Measurements from ENCODE around the gene TCF15.

DNA sequence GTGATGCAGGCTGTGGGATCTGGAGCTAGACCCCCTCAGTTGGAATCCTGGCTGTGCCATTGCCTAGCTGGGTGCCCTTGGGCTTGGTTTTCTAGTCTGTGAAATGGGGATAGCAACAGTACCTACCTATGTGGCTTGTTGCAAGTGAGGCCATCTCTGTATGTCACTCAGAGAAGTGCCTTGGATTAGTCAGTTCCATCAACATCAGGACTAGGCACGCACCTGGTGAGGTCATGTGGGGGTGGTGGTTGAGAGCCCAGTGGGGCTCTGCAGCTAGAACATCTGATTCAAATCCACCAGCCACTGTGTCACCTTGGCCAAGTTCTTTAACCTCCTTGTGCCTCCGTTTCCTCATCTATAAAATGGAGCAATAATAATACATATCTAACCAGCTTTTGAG lies 12.5 kb downstream of the TCF15 start:
- TF ChIP-seq, protein P1, sequence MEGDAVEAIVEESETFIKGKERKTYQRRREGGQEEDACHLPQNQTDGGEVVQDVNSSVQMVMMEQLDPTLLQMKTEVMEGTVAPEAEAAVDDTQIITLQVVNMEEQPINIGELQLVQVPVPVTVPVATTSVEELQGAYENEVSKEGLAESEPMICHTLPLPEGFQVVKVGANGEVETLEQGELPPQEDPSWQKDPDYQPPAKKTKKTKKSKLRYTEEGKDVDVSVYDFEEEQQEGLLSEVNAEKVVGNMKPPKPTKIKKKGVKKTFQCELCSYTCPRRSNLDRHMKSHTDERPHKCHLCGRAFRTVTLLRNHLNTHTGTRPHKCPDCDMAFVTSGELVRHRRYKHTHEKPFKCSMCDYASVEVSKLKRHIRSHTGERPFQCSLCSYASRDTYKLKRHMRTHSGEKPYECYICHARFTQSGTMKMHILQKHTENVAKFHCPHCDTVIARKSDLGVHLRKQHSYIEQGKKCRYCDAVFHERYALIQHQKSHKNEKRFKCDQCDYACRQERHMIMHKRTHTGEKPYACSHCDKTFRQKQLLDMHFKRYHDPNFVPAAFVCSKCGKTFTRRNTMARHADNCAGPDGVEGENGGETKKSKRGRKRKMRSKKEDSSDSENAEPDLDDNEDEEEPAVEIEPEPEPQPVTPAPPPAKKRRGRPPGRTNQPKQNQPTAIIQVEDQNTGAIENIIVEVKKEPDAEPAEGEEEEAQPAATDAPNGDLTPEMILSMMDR (IDR thresholded peaks at IDR 0.05), result no peak
- no peak for TF ChIP-seq POLR2A (IDR thresholded peaks at IDR 0.05)
- TF ChIP-seq POLR2AphosphoS5 (IDR thresholded peaks at IDR 0.05), result no peak
